Smooth muscle cell (in vitro differentiated cells): ENCODE data around the gene MTHFS. TPM values are rescaled to one million over a fixed set of nuclear protein-coding genes. Genes with fewer than 3 reads are reported as not detected.

Experiments used
- DNase-seq: peaks from one replicate; lab custom pipeline; 2025; ENCODE audit not compliant: unreplicated experiment; lab: John Stamatoyannopoulos, UW
- H2AFZ ChIP-seq: fragments of 200-600 bp; sonication (generic); 2 replicates; pipeline ENCODE4 v1.6.0; 2016; ENCODE audit warnings: antibody characterized with exemption, low read depth, mild to moderate bottlenecking
- H3F3A ChIP-seq: fragments of 200-600 bp; sonication (generic); 2 replicates; pipeline ENCODE4 v1.6.0; 2017; ENCODE audit warnings: antibody characterized with exemption, low read depth
- H3K27ac ChIP-seq: fragments of 200-600 bp; sonication (generic); 2 replicates; pipeline ENCODE4 v1.5.1; 2016; ENCODE audit warnings: low read depth, mild to moderate bottlenecking
- H3K27me3 ChIP-seq: fragments of 200-600 bp; sonication (generic); 2 replicates; pipeline ENCODE4 v1.6.1; 2016; ENCODE audit warnings: low read depth, mild to moderate bottlenecking
- H3K36me3 ChIP-seq: fragments of 200-600 bp; sonication (generic); 2 replicates; pipeline ENCODE4 v1.5.1; 2016; ENCODE audit warnings: low read depth
- H3K4me1 ChIP-seq: fragments of 200-600 bp; sonication (generic); 2 replicates; pipeline ENCODE4 v1.5.1; 2016; ENCODE audit warnings: low read depth
- H3K4me2 ChIP-seq: fragments of 200-600 bp; sonication (generic); 2 replicates; pipeline ENCODE4 v1.6.0; 2016; ENCODE audit warnings: mild to moderate bottlenecking
- H3K4me3 ChIP-seq: fragments of 200-600 bp; sonication (generic); 2 replicates; pipeline ENCODE4 v1.5.1; 2016; ENCODE audit warnings: mild to moderate bottlenecking
- H3K79me2 ChIP-seq: fragments of 200-600 bp; sonication (generic); 2 replicates; pipeline ENCODE4 v1.6.0; 2016; ENCODE audit warnings: low read depth, mild to moderate bottlenecking
- H3K9ac ChIP-seq: fragments of 200-600 bp; sonication (generic); 2 replicates; pipeline ENCODE4 v1.6.0; 2016; ENCODE audit warnings: low read depth
- H3K9me3 ChIP-seq: fragments of 200-600 bp; sonication (generic); replicated peaks from 2 replicates; pipeline ENCODE4 v1.5.1; 2016; ENCODE audit warnings: low read depth
- H4K20me1 ChIP-seq: fragments of 200-600 bp; sonication (generic); 2 replicates; pipeline ENCODE4 v1.6.0; 2016; ENCODE audit warnings: low read depth
- CTCF ChIP-seq: fragments of 200-600 bp; sonication (generic); IDR thresholded peaks from 2 replicates; pipeline ENCODE4 v1.5.1; 2017; ENCODE audit warnings: borderline replicate concordance, mild to moderate bottlenecking, antibody characterized with exemption; ENCODE audit not compliant: insufficient read depth, poor library complexity, severe bottlenecking
- WGBS: methylation state at CpG from one replicate; pipeline ENCODE4 v1.1.7; 2016; ENCODE audit warnings: low lambda C conversion rate; 5-methylcytosine and 5-hydroxymethylcytosine counted together
- polyA plus RNA-seq: library from polyadenylated mRNA; unstranded; fragments of >200 nt; fragmentation: Nextera tagmentation; extraction: Ambion mirVana; gene quantifications from 2 replicates; pipeline ENCODE4 v1.2.1, GENCODE V29; 2016
- total RNA-seq: library from RNA; depleted of rRNA; stranded (reverse); fragments of >200 nt; gene quantifications from 2 replicates; pipeline ENCODE4 v1.2.3, GENCODE V29; 2014

Gene MTHFS
- total and polyA plus RNA-seq, 2 experiments from 2014 or later, result 46.7 to 64.8 TPM

GRCh38 chr15:79878078-79878705 lies 18.6 kb downstream of the MTHFS start:
- H3K9me3 ChIP-seq, result peaks cover 15% of the 10 kb centered on the region
- no peak for DNase-seq
- H4K20me1 ChIP-seq, result no peaks in the 10 kb centered on the region
- H3F3A ChIP-seq, result peaks cover 7% of the 10 kb centered on the region
- H3K4me2 ChIP-seq, result no peak overlapping the region
- no peak overlapping the region for H3K4me3 ChIP-seq
- H3K4me1 ChIP-seq, result no peaks in the 10 kb centered on the region
- WGBS, result 89% methylated on average over 7 of the region's 7 CpGs
- peaks cover 40% of the 10 kb centered on the region for H3K36me3 ChIP-seq
- H3K27me3 ChIP-seq, result no peaks in the 10 kb centered on the region
- no peak for TF ChIP-seq CTCF
- no peak overlapping the region for H3K27ac ChIP-seq
- no peak overlapping the region for H3K9ac ChIP-seq
- peaks cover 30% of the 10 kb centered on the region for H3K79me2 ChIP-seq
- no peak overlapping the region for H2AFZ ChIP-seq

GRCh38 chr15:79875213-79875612 lies 21.6 kb downstream of the MTHFS start:
- Histone ChIP-seq H3K36me3 (peaks cover 33% of the 10 kb centered on the region), H3K4me3 (no peak overlapping the region), H3F3A (peaks cover 7% of the 10 kb centered on the region), H2AFZ (no peak overlapping the region), H3K9ac (no peak overlapping the region), H3K27ac (peak overlapping the region; percentile 100), H3K79me2 (peaks cover 37% of the 10 kb centered on the region), H3K4me2 (no peak overlapping the region), H4K20me1 (no peaks in the 10 kb centered on the region), H3K9me3 (peaks cover 15% of the 10 kb centered on the region), H3K27me3 (no peaks in the 10 kb centered on the region), H3K4me1 (no peaks in the 10 kb centered on the region)
- DNase-seq, result no peak
- TF ChIP-seq CTCF, result no peak
- 99% methylated on average over 5 of the region's 5 CpGs for WGBS

- Histone ChIP-seq H3K9ac (peak overlapping the region; percentile 94), H2AFZ (no peak overlapping the region), H3K27me3 (no peaks in the 10 kb centered on the region), H4K20me1 (no peaks in the 10 kb centered on the region), H3F3A (peaks cover 7% of the 10 kb centered on the region), H3K4me2 (peak overlapping the region; percentile 59), H3K79me2 (peaks cover 46% of the 10 kb centered on the region), H3K36me3 (peaks cover 25% of the 10 kb centered on the region), H3K4me1 (no peaks in the 10 kb centered on the region), H3K27ac (peak overlapping the region; percentile 100), H3K4me3 (no peak overlapping the region), H3K9me3 (peaks cover 15% of the 10 kb centered on the region)
- no peak for TF ChIP-seq CTCF
- no peak for DNase-seq
Measured at GRCh38 chr15:79874242-79874641, 22.6 kb downstream of the MTHFS start.
